Activated naive CD4-positive, alpha-beta T cell treated with anti-CD3 and anti-CD28 coated beads for 36 hours (primary cell): ENCODE results near the gene SLC25A6. TPM values are rescaled to one million over a fixed set of nuclear protein-coding genes. Genes with fewer than 3 reads are reported as not detected.
"Not testable (repeated sequence)": the region's sequence is repeated elsewhere in the genome, so short reads cannot be mapped to it uniquely, and the experiment has no call there.

ENCODE experiments used
- CTCF ChIA-PET: fragments of 350-600 bp; sonication (Branson Sonifier 250); formaldehyde crosslinking; loops from one replicate; lab custom pipeline; 2021; ENCODE audit warnings: antibody characterized with exemption; lab: Charles Lee
- DNase-seq: peaks from one replicate; pipeline ENCODE4 v3.0.0-alpha.2; 2020
- H3K27ac Mint-ChIP-seq: one replicate; pipeline ENCODE4 v1.8.0; 2021; ENCODE audit warnings: mild to moderate bottlenecking, mixed read lengths
- H3K27me3 Mint-ChIP-seq: one replicate; pipeline ENCODE4 v1.8.0; 2021; ENCODE audit warnings: low read depth, mixed read lengths
- H3K36me3 Mint-ChIP-seq: one replicate; pipeline ENCODE4 v1.8.0; 2021; ENCODE audit warnings: low read depth, mixed read lengths
- H3K4me1 Mint-ChIP-seq: one replicate; pipeline ENCODE4 v1.8.0; 2021; ENCODE audit warnings: low read depth, mixed read lengths
- H3K4me3 Mint-ChIP-seq: one replicate; pipeline ENCODE4 v1.8.0; 2021; ENCODE audit warnings: mild to moderate bottlenecking, moderate library complexity, mixed read lengths
- H3K9me3 Mint-ChIP-seq: one replicate; pipeline ENCODE4 v1.8.0; 2021; ENCODE audit warnings: mixed read lengths
- intact Hi-C: fragments of 100-400 bp; cut with micrococcal nuclease; formaldehyde crosslinking; loops from one replicate; pipeline ENCODE4 v1.15.1; 2023
- total RNA-seq, 2 experiments: library from RNA; stranded (reverse); gene quantifications; one replicate each; pipeline ENCODE4 v1.2.3, GENCODE V29; 2021

The SLC25A6 gene
- total RNA-seq, 2 experiments from 2014 or later: 457 to 463 TPM

GRCh38 chrX:1403867-1404266, 12.0 kb upstream of the SLC25A6 start:
- H3K27me3 Mint-ChIP-seq, H3K9me3 Mint-ChIP-seq, CTCF ChIA-PET, H3K36me3 Mint-ChIP-seq, intact Hi-C loops, H3K4me1 Mint-ChIP-seq, H3K4me3 Mint-ChIP-seq, DNase-seq, H3K27ac Mint-ChIP-seq: not testable (repeated sequence)

- CTCF ChIA-PET: no interaction called here
- no peak overlapping the region for H3K4me3 Mint-ChIP-seq
- no peaks in the 10 kb centered on the region for H3K4me1 Mint-ChIP-seq
- intact Hi-C loops: no loop called here
- H3K9me3 Mint-ChIP-seq: no peaks in the 10 kb centered on the region
- H3K36me3 Mint-ChIP-seq: no peaks in the 10 kb centered on the region
- no peak for DNase-seq
- no peak overlapping the region for H3K27ac Mint-ChIP-seq
- H3K27me3 Mint-ChIP-seq: no peaks in the 10 kb centered on the region
Measured at GRCh38 chrX:1403228-1403627, 11.3 kb upstream of the SLC25A6 start.

- no peaks in the 10 kb centered on the region for H3K4me1 Mint-ChIP-seq
- H3K4me3 Mint-ChIP-seq: no peak overlapping the region
- no peak overlapping the region for H3K27ac Mint-ChIP-seq
- H3K9me3 Mint-ChIP-seq: no peaks in the 10 kb centered on the region
- CTCF ChIA-PET: no interaction called here
- no peaks in the 10 kb centered on the region for H3K27me3 Mint-ChIP-seq
- H3K36me3 Mint-ChIP-seq: no peaks in the 10 kb centered on the region
- intact Hi-C loops: no loop called here
- no peak for DNase-seq
Measured at GRCh38 chrX:1401611-1402430, 9.9 kb upstream of the SLC25A6 start.

- DNase-seq: no peak
- H3K27ac Mint-ChIP-seq: no peak overlapping the region
- peaks cover 4% of the 10 kb centered on the region for H3K36me3 Mint-ChIP-seq
- no peaks in the 10 kb centered on the region for H3K9me3 Mint-ChIP-seq
- no peak overlapping the region for H3K4me3 Mint-ChIP-seq
- intact Hi-C loops: no loop called here
- peaks cover 4% of the 10 kb centered on the region for H3K4me1 Mint-ChIP-seq
- H3K27me3 Mint-ChIP-seq: no peaks in the 10 kb centered on the region
- CTCF ChIA-PET: no interaction called here
Measured at GRCh38 chrX:1400742-1401471, 9.0 kb upstream of the SLC25A6 start.

- H3K9me3 Mint-ChIP-seq: no peaks in the 10 kb centered on the region
- H3K27ac Mint-ChIP-seq: no peak overlapping the region
- DNase-seq: no peak
- intact Hi-C loops: no loop called here
- peaks cover 12% of the 10 kb centered on the region for H3K36me3 Mint-ChIP-seq
- no peak overlapping the region for H3K4me3 Mint-ChIP-seq
- peaks cover 13% of the 10 kb centered on the region for H3K4me1 Mint-ChIP-seq
- CTCF ChIA-PET: no interaction called here
- H3K27me3 Mint-ChIP-seq: no peaks in the 10 kb centered on the region
Measured at GRCh38 chrX:1400049-1400448, 8.1 kb upstream of the SLC25A6 start.

GRCh38 chrX:1398431-1399340, 6.8 kb upstream of the SLC25A6 start:
- intact Hi-C loops: loop anchor here (10.0 kb wide), 1 partner anchor 1216 kb away; no protein-coding TSS in a partner anchor
- DNase-seq: no peak
- no peak overlapping the region for H3K27ac Mint-ChIP-seq
- H3K27me3 Mint-ChIP-seq: no peaks in the 10 kb centered on the region
- H3K4me3 Mint-ChIP-seq: no peak overlapping the region
- CTCF ChIA-PET: no interaction called here
- peaks cover 26% of the 10 kb centered on the region for H3K4me1 Mint-ChIP-seq
- peaks cover 12% of the 10 kb centered on the region for H3K36me3 Mint-ChIP-seq
- H3K9me3 Mint-ChIP-seq: no peaks in the 10 kb centered on the region

GRCh38 chrX:1397441-1398270, 5.7 kb upstream of the SLC25A6 start:
- CTCF ChIA-PET: no interaction called here
- Mint-ChIP-seq H3K36me3 (peaks cover 12% of the 10 kb centered on the region), H3K4me1 (peaks cover 32% of the 10 kb centered on the region), H3K27me3 (no peaks in the 10 kb centered on the region), H3K4me3 (no peak overlapping the region), H3K9me3 (no peaks in the 10 kb centered on the region), H3K27ac (no peak overlapping the region)
- DNase-seq: no peak
- intact Hi-C loops: loop anchor here (10.0 kb wide), 1 partner anchor 1217 kb away; no protein-coding TSS in a partner anchor

GRCh38 chrX:1397001-1397400, 5.1 kb upstream of the SLC25A6 start:
- intact Hi-C loops: loop anchor here (10.0 kb wide), 1 partner anchor 1218 kb away; no protein-coding TSS in a partner anchor
- Mint-ChIP-seq H3K27me3 (no peaks in the 10 kb centered on the region), H3K4me1 (peaks cover 32% of the 10 kb centered on the region), H3K9me3 (no peaks in the 10 kb centered on the region), H3K27ac (no peak overlapping the region), H3K4me3 (no peak overlapping the region), H3K36me3 (peaks cover 12% of the 10 kb centered on the region)
- CTCF ChIA-PET: no interaction called here
- no peak for DNase-seq

- Mint-ChIP-seq H3K4me1 (peaks cover 39% of the 10 kb centered on the region), H3K9me3 (no peaks in the 10 kb centered on the region), H3K27ac (no peak overlapping the region), H3K27me3 (no peaks in the 10 kb centered on the region), H3K4me3 (no peak overlapping the region), H3K36me3 (peaks cover 20% of the 10 kb centered on the region)
- CTCF ChIA-PET: no interaction called here
- intact Hi-C loops: loop anchor here (10.0 kb wide), 1 partner anchor 1219 kb away; no protein-coding TSS in a partner anchor
- DNase-seq: no peak
Measured at GRCh38 chrX:1395646-1396216, 3.8 kb upstream of the SLC25A6 start.

GRCh38 chrX:1394731-1395501, 3.0 kb upstream of the SLC25A6 start:
- peak overlapping the region; percentile 43 for H3K4me3 Mint-ChIP-seq
- peaks cover 43% of the 10 kb centered on the region for H3K4me1 Mint-ChIP-seq
- H3K27ac Mint-ChIP-seq: peak overlapping the region; percentile 20
- CTCF ChIA-PET: no interaction called here
- no peak for DNase-seq
- H3K9me3 Mint-ChIP-seq: no peaks in the 10 kb centered on the region
- intact Hi-C loops: loop anchor here (10.0 kb wide), 1 partner anchor 1220 kb away; no protein-coding TSS in a partner anchor
- no peaks in the 10 kb centered on the region for H3K27me3 Mint-ChIP-seq
- H3K36me3 Mint-ChIP-seq: peaks cover 25% of the 10 kb centered on the region
